Neural progenitor cell (in vitro differentiated cells): ENCODE data around the gene EIF3B.

Experiments
- EZH2 ChIP-seq: fragments of 200-600 bp; sonication (generic); IDR thresholded peaks from 2 replicates; pipeline ENCODE4 v1.6.1; 2017; ENCODE audit warnings: antibody characterized with exemption, mild to moderate bottlenecking, moderate library complexity
- EZH2phosphoT487 ChIP-seq: fragments of 200-600 bp; sonication (generic); IDR thresholded peaks from 2 replicates; pipeline ENCODE4 v1.6.1; 2017; ENCODE audit warnings: antibody characterized with exemption
- TF ChIP-seq, protein P1 (sequence below): fragments of 200-600 bp; sonication (generic); IDR thresholded peaks from 2 replicates; pipeline ENCODE4 v1.5.1; 2017; ENCODE audit warnings: antibody characterized with exemption, mild to moderate bottlenecking

DNA sequence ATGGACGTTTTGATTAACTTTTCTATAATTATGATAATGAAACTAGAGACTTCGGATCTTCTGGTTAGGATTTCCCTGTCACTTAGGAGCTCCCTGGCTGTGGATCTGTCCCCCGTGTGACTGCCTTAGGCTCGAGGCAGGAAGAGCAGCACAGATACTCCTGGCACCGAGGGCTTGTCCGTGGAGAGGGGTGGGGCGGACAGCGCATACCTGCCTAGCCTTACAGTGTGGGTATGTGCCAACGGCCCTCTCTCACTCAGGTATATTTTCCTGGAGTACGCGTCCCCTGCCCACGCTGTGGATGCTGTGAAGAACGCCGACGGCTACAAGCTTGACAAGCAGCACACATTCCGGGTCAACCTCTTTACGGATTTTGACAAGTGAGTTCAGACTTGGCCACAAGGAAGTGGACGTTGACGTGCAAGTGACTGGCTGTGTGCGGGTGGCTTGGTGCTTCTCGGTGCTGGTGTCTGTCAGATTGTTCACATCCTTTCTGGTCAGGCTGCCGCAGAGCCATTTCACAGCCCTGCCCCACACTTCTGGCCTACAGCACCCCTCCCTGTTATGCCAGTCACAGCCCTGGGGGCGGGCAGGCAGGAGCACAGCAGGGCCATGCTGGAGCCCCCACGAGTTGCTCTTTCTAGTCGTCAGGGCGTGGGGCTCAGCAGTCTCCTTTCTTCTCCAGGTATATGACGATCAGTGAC is 7.9 kb downstream of the EIF3B start:
- TF ChIP-seq, protein P1, sequence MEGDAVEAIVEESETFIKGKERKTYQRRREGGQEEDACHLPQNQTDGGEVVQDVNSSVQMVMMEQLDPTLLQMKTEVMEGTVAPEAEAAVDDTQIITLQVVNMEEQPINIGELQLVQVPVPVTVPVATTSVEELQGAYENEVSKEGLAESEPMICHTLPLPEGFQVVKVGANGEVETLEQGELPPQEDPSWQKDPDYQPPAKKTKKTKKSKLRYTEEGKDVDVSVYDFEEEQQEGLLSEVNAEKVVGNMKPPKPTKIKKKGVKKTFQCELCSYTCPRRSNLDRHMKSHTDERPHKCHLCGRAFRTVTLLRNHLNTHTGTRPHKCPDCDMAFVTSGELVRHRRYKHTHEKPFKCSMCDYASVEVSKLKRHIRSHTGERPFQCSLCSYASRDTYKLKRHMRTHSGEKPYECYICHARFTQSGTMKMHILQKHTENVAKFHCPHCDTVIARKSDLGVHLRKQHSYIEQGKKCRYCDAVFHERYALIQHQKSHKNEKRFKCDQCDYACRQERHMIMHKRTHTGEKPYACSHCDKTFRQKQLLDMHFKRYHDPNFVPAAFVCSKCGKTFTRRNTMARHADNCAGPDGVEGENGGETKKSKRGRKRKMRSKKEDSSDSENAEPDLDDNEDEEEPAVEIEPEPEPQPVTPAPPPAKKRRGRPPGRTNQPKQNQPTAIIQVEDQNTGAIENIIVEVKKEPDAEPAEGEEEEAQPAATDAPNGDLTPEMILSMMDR = no peak
- TF ChIP-seq EZH2 (no peak), EZH2phosphoT487 (no peak)
